HG03469 (cell line): ENCODE results near the gene POLR3B.
"Not testable (repeated sequence)": the region's sequence is repeated elsewhere in the genome, so short reads cannot be mapped to it uniquely, and the experiment has no call there.

Experiments
- ATAC-seq: cut with Tn5 transposase; IDR thresholded peaks from one replicate; pipeline ENCODE4 v1.9.1; 2021; ENCODE audit warnings: mild to moderate bottlenecking, moderate library complexity, moderate number of reproducible peaks; ENCODE audit not compliant: unreplicated experiment

Gene POLR3B

DNA sequence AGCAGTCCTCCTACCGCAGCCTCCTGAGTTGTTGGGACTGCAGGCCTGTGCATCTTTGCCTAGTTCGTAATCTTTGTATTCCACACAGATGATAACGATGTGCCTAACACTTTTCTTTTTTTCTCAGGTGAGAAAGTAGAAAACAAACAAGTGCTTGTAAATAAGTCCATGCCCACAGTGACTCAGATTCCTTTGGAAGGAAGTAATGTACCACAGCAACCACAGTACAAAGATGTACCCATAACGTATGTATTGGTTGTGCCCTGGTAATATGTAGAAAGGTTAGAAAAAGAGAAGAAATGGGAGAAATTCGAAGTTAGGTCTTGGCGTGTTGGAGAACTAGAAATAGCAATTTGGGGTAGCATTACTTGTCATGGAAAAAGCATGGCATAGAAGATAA lies 101.6 kb downstream of the POLR3B start:
- no peak for ATAC-seq

DNA sequence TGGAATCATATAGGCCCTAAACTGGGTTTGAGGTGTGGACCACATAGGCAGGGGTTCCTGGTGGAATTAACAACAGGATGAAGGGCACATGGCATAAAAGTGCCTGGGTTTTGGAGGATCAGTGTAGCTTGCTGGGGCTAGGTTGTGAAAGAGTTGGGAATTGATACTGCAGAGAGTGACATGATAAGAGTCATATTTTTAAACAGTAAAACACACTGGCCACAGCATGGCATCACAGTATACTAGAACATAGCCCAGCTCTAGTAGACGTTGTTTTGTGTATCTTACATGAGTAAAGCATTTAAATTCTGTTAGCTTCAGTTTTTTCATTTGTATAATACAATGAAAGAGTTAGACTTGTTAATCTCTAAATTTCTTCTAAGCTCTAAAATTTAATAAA lies 102.0 kb downstream of the POLR3B start:
- ATAC-seq: no peak

DNA sequence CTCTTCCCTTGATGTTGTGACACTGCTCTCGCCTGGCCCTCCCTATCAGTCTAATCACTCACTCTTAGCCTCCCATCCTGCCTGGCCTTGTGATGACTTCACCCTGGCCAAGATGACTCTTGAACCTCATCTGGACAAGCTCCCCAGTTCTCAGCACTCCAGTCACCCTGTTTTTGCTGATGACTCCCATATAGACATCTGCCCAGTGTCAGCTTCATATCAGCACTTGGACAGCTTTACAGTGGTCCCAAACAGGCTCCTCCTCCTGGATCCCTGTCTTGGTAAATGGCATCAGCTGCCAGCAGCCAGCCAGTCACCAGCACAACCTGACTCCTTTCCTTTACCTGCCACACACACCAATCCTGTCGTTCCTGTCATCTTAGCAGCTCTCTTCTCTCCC lies 104.2 kb downstream of the POLR3B start:
- no peak for ATAC-seq

DNA sequence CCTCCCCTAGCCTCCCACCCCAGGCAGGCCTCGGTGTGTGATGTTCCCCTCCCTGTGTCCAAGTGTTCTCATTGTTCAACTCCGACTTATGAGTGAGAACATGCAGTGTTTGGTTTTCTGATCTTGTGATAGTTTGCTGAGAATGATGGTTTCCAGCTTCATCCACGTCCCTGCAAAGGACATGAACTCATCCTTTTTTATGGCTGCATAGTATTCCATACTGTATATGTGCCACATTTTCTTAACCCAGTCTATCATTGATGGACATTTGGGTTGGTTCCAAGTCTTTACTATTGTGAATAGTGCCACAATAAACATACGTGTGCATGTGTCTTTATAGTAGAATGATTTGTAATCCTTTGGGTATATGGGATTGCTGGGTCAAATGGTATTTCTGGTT lies 108.1 kb downstream of the POLR3B start:
- ATAC-seq: not testable (repeated sequence)

DNA sequence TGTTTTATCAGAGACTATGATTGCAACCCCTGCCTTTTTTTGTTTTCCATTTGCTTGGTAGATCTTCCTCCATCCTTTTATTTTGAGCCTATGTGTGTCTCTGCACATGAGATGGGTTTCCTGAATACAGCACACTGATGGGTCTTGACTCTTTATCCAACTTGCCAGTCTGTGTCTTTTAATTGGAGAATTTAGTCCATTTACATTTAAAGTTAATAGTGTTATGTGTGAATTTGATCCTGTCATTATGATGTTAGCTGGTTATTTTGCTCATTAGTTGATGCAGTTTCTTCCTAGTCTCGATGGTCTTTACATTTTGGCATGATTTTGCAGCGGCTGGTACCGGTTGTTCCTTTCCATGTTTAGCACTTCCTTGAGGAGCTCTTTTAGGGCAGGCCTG lies 118.1 kb downstream of the POLR3B start:
- ATAC-seq: not testable (repeated sequence)

DNA sequence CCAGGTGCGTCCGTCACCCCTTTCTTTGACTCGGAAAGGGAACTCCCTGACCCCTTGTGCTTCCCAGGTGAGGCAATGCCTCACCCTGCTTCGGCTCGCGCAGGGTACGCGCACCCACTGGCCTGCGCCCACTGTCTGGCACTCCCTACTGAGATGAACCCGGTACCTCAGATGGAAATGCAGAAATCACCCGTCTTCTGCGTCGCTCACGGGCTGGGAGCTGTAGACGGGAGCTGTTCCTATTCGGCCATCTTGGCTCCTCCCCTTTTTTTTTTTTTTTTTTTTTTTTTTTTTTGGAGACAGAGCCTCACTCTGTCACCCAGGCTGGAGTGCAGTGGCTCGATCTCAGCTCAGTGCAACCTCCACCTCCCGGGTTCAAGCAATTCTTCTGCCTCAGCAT lies 120.1 kb downstream of the POLR3B start:
- ATAC-seq: not testable (repeated sequence)

DNA sequence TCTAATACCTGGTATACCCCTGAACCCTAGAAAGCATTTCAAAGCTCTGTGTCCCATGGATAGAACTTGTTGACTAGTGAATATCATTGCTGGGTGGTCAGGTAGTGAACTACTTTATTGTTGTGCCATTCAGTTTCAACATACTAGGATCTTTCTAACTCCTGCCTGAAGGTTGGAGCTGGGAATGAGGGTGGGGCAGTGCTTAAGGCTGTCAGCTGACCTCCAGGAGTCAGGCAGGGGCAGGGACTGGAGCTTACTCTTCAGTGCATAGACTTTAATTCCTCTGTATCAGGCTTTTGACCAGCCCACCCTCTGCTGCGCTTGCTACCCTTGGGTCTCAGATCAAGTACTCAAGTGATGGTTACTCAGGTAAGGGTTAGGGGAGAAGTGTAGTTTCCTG lies 122.7 kb downstream of the POLR3B start:
- no peak for ATAC-seq

DNA sequence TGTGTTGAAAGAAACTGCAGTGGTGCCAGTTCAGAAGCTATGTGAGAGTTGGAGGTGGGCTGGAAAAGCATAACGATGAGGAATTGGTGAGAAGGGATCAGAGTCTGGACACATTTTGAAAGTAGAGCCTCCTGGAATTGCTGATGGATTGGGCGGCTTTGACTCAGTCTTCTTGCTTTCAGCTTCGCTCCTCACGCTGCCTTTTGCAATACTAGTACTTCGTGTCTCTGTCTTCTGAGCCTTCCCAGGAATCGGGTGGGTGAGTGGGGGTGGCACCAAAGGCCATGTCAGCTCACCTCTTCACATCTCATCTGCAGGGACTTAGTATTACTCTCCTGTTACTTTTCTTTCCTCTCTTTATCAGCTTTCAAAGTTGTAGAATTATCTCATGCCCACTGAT lies 123.7 kb downstream of the POLR3B start:
- no peak for ATAC-seq

DNA sequence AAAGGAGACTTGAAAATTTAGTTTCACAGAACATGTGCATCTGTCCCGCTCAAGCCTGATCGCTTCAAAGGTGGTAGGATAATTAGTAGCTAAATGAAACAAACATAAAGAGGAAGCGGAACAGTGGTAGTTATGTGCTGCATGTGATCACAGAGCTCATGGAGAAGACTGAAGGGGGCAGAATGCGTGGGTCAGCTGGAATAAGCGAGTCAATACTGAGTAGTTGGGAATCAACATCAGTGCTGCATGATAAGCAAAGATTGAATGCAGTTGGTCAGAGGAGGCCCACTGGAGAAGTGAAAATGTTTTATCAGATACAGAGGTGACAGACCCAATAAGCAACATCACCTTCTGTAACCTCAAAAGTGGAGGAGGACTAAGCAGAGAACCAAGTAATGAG lies 130.1 kb downstream of the POLR3B start:
- ATAC-seq: no peak

DNA sequence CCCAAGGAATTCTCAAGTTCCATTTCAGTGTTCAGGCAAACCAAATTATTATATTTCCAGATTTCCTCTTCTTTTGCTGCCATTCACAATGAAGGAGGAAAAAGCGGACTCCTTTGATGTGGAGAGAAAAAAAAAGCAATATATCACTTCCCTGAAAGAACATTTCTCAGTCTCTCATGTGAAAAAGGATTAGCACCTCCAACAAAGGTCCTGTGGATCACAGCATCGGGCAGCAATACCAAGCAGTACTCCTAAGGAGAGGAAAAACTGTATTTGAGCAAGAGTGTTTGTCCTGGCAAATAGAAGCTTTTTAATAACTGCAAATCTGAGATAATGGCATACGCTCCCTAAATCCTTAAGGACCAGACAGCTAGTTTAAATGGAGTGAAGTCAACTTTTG lies 131.3 kb downstream of the POLR3B start:
- no peak for ATAC-seq

DNA sequence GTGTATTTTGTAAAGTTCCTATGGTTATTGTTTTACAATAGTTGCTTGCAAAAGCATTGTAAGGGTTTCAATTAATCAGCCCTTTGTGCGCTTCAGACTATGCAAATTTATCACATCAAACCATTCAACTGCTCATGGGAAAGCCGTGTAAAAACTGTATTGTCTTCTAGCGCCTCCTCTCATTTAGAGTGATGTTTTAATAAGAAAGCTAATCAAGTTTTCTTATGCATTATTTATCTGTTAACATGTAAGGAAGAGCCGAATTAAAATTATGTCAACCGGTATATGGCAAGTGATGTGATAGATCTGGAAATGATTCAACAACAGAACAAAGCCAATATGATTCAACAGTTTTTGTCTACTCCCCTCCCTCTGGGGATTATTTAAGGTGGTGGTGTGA lies 132.7 kb downstream of the POLR3B start:
- ATAC-seq: no peak

DNA sequence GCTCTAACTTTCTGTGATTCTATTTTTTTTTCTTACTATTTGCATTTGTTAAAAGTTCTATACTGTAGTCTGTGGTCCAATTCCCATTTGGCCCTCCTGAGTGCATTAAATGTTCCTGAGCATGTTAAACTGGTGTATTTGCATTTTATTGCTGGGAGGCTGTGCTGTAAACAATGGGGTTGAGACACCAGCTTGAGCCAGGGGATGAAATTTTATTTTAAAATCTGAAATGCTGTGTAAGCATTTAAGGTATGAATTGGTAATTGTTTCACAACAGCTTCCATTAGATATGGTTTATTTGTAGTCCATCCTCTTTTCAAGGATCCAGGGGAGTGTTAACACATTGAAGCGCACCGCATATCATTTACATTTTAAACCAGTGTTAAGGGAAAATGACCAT lies 135.3 kb downstream of the POLR3B start:
- ATAC-seq: no peak

DNA sequence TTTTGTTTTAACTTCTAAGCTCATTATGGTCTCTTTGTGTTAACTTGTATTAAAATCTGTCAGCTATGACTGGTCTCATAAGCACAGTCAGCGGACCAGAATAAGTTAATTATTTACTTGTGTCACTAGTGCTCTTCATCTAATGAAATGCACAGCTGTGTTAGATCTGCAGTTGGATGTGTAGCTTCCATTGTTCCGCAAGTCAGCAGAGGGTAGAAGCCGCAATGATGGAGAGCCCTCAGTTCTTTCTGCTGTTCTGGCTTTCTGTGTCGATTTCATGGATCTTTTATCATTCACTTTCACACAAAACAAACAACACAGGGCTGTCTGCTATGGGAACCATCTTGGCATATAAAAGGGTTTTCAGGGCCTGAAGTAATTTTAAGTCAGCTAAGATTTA lies 136.0 kb downstream of the POLR3B start:
- no peak for ATAC-seq

DNA sequence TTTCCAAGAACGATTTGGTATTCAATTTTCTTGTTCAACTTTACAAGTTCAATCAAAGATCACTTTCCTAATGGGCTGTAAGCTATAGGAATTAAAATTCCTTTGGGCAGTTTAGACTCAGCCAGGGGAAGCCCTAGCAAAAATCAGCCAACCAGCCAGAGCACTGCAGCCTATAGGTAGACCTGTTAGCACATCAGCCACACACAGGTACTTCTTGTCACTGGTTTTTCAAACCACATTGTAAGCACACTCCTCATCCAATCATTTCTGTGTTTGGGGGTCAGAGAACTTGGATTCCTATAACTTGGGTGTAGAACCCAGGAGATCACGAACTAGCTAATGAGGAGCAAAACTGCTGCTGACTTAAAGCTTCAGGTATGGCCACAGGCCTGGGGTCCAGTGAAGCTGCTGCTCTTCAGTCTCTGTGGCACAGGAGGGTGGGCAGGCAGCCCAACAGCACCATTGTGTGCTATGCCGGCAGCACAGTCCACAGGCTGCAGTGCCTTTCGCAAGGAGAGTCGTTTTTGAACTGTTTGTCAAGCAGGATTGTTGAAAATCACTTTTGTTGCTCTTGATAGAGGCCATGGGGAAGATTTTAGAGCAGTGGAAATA lies 137.9 kb downstream of the POLR3B start:
- no peak for ATAC-seq

DNA sequence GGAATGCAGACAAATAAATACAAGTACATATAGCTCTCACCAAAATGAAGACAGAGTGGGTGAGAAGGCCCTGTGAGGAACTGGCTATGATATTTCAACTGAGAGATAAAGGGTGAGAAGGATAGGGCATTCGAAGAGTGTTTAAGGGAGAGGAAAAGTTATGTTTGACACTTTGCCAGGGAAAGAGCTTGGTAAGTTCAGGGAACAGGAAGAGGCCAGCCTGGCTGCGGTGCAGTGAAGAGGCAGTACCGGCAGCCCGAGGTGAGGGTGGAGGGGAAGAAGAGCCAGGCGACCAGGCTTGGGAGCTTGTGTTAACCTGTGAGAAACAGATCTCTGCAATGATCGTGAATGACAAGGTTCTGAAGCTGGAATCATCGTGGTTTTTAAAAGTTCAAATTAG lies 140.5 kb downstream of the POLR3B start:
- ATAC-seq: no peak

DNA sequence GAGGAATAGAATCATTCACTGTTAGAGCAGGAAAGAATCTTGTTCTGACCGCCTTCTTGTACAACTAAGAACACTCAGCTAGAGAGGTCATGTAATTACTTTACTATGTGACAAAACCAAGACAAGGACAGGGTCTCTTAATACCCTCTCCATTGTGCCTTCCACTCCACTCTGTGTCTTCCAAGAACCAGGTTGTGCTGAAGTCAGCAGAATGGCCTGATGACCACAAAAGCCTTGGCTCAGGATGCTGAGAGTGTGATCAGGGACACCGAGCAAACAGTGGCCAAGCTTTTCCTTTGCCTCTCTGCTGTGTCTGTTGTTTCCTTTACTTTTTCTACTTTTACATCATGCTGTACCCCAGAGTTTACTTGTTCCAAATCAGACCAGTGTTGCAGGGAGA lies 142.1 kb downstream of the POLR3B start:
- no peak for ATAC-seq

DNA sequence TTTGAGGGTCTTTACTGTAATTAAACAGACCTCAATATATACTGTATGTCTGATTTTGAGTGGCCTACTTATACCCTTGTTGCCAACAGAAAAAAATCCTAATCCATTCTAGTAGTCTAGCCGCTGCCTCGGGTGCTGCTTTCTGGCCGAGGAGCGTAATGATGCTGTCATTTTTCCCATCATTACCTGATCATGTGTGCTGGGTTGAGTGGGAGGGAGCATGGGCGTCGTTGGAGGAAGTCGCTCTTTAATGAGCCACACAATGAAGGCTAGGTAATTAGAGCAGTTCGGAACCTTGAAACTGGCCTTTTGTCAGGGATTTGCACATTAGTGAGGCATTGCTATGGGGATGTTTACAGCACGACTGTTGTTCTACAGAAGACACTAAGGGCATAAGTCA lies 149.1 kb downstream of the POLR3B start:
- ATAC-seq: no peak

DNA sequence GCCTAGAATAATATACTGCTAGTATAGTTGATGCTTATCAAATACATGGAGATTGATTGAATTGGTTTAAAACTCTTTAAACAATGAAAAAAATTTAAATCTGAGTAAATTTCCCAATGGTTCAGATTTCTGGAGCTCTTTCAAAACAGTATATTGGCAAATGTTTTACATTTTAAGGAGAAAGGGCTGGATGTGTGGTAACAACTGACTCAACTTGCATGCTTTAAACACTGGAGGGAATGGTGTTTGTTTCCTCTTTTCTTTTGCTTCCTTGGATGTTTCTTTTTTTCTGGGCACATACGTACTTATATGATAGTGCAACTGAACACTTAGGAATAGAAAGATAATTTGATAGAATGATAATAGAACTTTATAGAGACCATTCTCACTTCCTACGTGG lies 151.4 kb downstream of the POLR3B start:
- ATAC-seq: no peak

DNA sequence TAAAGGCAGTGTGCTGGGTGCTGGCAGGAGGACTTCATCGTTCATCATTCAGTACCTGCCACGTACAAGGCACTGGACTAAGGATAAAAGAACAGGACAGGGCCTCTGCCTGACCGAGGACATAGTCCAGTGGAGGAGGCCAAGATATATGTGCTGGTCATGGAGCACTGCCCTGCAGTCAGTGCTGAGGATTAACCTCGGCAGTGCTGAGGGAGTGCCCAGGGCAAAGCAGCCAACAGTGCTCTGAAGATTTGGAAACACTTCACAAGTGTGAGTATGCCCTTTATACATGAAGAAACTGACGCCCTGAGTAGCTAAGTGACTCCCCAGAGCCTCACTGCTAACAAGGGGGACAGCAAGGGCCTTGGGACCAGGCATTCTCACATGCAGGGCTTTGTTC lies 153.8 kb downstream of the POLR3B start:
- no peak for ATAC-seq

DNA sequence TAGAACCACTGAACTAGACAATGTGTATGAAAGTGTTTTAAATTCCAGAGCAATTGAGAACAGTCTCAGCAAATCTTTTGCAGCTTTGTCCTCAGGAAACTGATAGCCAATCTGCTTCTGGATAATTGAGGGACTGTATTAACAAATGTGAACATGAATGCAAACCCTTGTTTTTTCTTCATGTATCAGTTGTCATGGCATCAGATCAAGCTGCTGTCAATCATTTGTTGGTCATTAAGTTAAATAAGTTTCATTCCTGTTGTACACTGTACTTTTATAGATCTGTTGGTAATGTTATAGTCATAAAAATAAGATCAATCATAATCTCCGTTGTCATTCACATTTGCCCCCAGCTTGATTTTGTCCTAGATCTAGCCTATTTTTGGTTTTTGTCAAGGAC lies 159.8 kb downstream of the POLR3B start:
- no peak for ATAC-seq

DNA sequence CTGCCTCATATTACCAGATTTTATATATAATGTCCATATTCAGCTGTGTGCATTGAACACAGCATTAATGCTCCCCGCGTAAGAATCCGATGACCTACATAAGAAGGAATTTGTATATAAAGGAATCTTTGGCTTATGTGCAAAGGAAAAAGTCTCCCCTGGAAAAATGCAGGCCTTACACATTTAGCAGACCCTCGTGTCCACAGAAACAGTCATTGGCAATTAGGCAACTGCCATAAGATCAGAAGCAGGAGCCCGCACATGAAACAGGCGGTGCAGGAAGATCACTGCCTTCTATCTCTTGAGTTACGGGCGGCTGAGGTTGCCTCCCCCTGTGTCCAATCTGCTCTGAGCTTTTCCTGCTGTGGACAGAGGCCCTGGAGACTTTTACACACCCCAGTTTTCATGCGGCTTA lies 162.1 kb downstream of the POLR3B start:
- ATAC-seq: no peak

DNA sequence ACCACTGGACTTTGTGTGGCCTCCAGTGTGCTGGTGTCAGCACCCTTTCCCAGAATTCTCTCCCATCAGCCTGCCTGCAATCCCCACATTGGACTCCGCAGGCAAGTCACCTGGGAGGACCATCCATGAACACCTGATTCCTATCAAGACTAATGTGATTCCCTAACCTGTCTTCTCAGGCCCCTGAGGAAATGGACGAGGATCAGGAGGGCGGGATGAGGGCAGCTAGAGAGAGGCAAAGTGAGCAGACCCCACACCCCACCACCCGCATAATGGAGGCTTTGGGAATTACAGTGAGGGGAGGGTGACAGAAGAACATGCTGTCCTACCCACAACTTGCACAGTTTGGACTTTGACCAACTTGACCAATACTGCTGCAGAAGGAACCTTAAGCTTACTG lies 164.4 kb downstream of the POLR3B start:
- no peak for ATAC-seq

DNA sequence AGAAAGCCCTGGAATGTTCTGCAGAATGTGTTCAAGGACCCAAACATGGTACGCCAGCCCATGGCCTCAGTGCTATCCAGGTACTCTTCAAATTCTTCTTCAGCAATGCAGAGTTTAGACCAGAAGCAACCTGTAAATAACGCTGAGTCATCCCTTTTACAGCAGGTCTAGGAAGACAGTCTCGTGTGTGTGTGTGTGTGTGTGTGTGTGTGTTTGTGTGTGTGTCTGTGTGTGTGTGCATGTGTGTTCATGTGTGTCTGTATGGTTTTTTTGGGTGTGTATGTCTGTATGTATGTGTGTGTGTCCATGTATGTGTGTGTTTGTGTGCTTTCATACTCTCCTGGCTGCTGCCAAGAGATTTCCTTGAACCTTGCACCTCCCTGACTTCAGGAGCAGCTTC lies 165.2 kb downstream of the POLR3B start:
- ATAC-seq: no peak

DNA sequence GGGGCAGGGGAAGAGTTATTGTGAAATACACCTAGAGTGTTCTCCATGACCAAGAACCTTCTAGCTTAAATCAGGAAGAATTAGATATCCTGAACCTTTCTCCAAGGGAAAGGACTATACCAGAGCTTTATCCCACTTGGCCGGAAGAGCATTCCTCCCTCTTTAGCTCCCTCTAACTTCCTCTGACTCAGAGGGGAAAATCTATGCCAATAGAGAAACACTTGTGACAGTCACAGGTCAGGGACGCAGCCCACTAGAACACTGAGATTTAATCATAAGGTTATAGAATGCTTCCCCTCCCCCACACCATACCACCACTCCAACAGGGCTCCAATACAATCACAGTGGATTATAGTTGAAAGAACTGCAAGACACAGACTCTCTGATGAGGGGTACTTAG lies 169.8 kb downstream of the POLR3B start:
- ATAC-seq: no peak
